Adrenal gland (tissue), 12 donors: ENCODE results near the gene GMCL1. TPM values are rescaled to one million over a fixed set of nuclear protein-coding genes. Genes with fewer than 3 reads are reported as not detected.

Experiments used
- DNase-seq, 7 donors: peaks; one replicate each; pipeline ENCODE4 v3.0.0-alpha.2; 2019 to 2020
- H3K27ac ChIP-seq, 5 donors: fragments of 200-600 bp; sonication (generic) in 4 of 5; 1 replicate in 3 of 5; 2 replicates in 2 of 5; pipeline versions ENCODE4 v1.5.1 to v1.8.0; 2016 to 2020; ENCODE audit warnings: mild to moderate bottlenecking in 1 of 5
- H3K27me3 ChIP-seq: fragments of 200-600 bp; 2 replicates; pipeline ENCODE4 v1.8.0; 2021
- H3K36me3 ChIP-seq, 2 donors: fragments of 200-600 bp; replicated peaks in 1 of 2; 1 replicate in 1 of 2; 2 replicates in 1 of 2; pipeline versions ENCODE4 v1.5.1 to v1.8.0; 2018 to 2022
- H3K4me1 ChIP-seq, 2 donors: fragments of 200-600 bp; replicated peaks in 1 of 2; 1 replicate in 1 of 2; 2 replicates in 1 of 2; pipeline versions ENCODE4 v1.5.1 to v1.8.0; 2018 to 2021
- H3K4me3 ChIP-seq, 4 donors: fragments of 200-600 bp; sonication (generic) in 3 of 4; one replicate each; pipeline ENCODE4 v1.5.1; 2016 to 2018
- H3K9me3 ChIP-seq, 3 donors: fragments of 200-600 bp; sonication (generic) in 1 of 3; replicated peaks in 1 of 3; 1 replicate in 2 of 3; 2 replicates in 1 of 3; pipeline versions ENCODE4 v1.5.1 to v1.8.0; 2016 to 2021
- POLR2A ChIP-seq, 2 donors: fragments of 450-650 bp; IDR thresholded peaks; one replicate each; pipeline ENCODE4 v1.6.1; 2017; ENCODE audit warnings: antibody characterized with exemption in 2 of 2, mild to moderate bottlenecking in 2 of 2, moderate library complexity in 1 of 2
- WGBS, 4 donors: extraction: QIAGEN DNeasy Blood & Tissue Kit in 2 of 4; methylation state at CpG; one replicate each; pipeline versions ENCODE4 v1.1.5 to v1.1.7; 2013 to 2017; 5-methylcytosine and 5-hydroxymethylcytosine counted together
- intact Hi-C, 2 donors: fragments of 100-400 bp; cut with DNase I; formaldehyde crosslinking; loops; one replicate each; pipeline versions ENCODE4 v1.14.1 to v1.15.0; 2022 to 2023
- polyA plus RNA-seq, 3 donors: library from polyadenylated mRNA; stranded (reverse); fragments of 200-250 nt in 2 of 3; fragments of 350-450 nt in 1 of 3; fragmentation: Illumina TruSeq in 1 of 3; extraction: RNeasy Lipid Tissue Mini Kit (QIAGEN cat#74804) in 1 of 3; gene quantifications; one replicate each; pipeline ENCODE4 v1.2.3, GENCODE V29; 2013 to 2014
- total RNA-seq, 9 donors: library from RNA; depleted of rRNA in 4 of 9; stranded (reverse); fragments of >200 nt in 4 of 9; fragments of 120-200 nt in 1 of 9; fragmentation: NEBNext Ultra II Directional in 1 of 9; extraction: Animal tissue kit (Norgen Biotek cat#: 25700) in 1 of 9; gene quantifications; one replicate each; pipeline versions ENCODE4 v1.1.0 to v1.2.4, GENCODE V29; 2013 to 2023
- TF ChIP-seq, protein P1 (sequence below), 6 experiments: fragments of 450-650 bp in 4 of 6; fragments of 200-600 bp in 2 of 6; sonication (generic) in 1 of 6; IDR thresholded peaks; 1 replicate in 5 of 6; 2 replicates in 1 of 6; pipeline versions ENCODE4 v1.5.1 to v1.8.0; 2016 to 2021; ENCODE audit warnings: antibody characterized with exemption in 6 of 6, mild to moderate bottlenecking in 2 of 6, moderate library complexity in 1 of 6
- donor health status: healthy with polysubstance abuse.
- donor health status: Bipolar disorder and iron deficiency.
- donor health status: DM: yes; HTN: yes; CAD: no.
- donor health status: DM: no; HTN: no; CAD: no.
- donor health status: DM: no; HTN: no; CAD: no.
- donor health status: DM: yes; HTN: yes; CAD: no.

GMCL1 gene
- total and polyA plus RNA-seq, 12 donors: 2.8 to 14.9 (median 10.2) TPM

GRCh38 chr2:69907216-69907615 is 77.8 kb downstream of the GMCL1 start:
- no peaks in the 10 kb centered on the region for H3K27me3 ChIP-seq
- H3K4me1 ChIP-seq: no peaks in the 10 kb centered on the region
- no peak overlapping the region for H3K27ac ChIP-seq
- H3K4me3 ChIP-seq: no peak overlapping the region
- peaks cover 0 to 69% of the 10 kb centered on the region in 2 donors for H3K36me3 ChIP-seq
- intact Hi-C loops: loop anchor here in 1 of 2 donors (5.0 kb wide), 1 partner anchor 245 kb away; no protein-coding TSS in a partner anchor
- DNase-seq: no peak
- no peaks in the 10 kb centered on the region for H3K9me3 ChIP-seq
- no peak for TF ChIP-seq POLR2A (IDR thresholded peaks at IDR 0.05)

GRCh38 chr2:69911985-69912563 is 82.6 kb downstream of the GMCL1 start:
- Histone ChIP-seq H3K9me3 (no peaks in the 10 kb centered on the region), H3K27ac (peak overlapping the region in 2 of 5 donors; percentile 3 to 99), H3K4me3 (no peak overlapping the region), H3K4me1 (peaks cover 6 to 19% of the 10 kb centered on the region in 2 donors), H3K36me3 (peaks cover 0 to 35% of the 10 kb centered on the region in 2 donors), H3K27me3 (no peaks in the 10 kb centered on the region)
- 0 to 3% (median 2%) methylated on average over 2 of the region's 2 CpGs for WGBS, 4 donors
- intact Hi-C loops: loop anchor here in 1 of 2 donors (10.0 kb wide), 2 partner anchors 153 to 233 kb away; no protein-coding TSS in a partner anchor
- TF ChIP-seq POLR2A (IDR thresholded peaks at IDR 0.05): no peak
- TF ChIP-seq, protein P1, sequence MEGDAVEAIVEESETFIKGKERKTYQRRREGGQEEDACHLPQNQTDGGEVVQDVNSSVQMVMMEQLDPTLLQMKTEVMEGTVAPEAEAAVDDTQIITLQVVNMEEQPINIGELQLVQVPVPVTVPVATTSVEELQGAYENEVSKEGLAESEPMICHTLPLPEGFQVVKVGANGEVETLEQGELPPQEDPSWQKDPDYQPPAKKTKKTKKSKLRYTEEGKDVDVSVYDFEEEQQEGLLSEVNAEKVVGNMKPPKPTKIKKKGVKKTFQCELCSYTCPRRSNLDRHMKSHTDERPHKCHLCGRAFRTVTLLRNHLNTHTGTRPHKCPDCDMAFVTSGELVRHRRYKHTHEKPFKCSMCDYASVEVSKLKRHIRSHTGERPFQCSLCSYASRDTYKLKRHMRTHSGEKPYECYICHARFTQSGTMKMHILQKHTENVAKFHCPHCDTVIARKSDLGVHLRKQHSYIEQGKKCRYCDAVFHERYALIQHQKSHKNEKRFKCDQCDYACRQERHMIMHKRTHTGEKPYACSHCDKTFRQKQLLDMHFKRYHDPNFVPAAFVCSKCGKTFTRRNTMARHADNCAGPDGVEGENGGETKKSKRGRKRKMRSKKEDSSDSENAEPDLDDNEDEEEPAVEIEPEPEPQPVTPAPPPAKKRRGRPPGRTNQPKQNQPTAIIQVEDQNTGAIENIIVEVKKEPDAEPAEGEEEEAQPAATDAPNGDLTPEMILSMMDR (IDR thresholded peaks at IDR 0.05): peak; percentile 41 to 72 (median 64)
- DNase-seq: no peak

- 0 to 1% (median 0%) methylated on average over 19 to 56 of the region's 56 CpGs for WGBS, 4 donors
- H3K4me1 ChIP-seq: peaks cover 6 to 29% of the 10 kb centered on the region in 2 donors
- intact Hi-C loops: loop anchor here in 1 of 2 donors (10.0 kb wide), 2 partner anchors 150 to 230 kb away; no protein-coding TSS in a partner anchor
- peak overlapping the region in 3 of 4 donors; percentile 8 to 70 (median 47) for H3K4me3 ChIP-seq
- DNase-seq: peak; percentile 100
- peaks cover 0 to 14% of the 10 kb centered on the region in 2 donors for H3K36me3 ChIP-seq
- no peaks in the 10 kb centered on the region for H3K9me3 ChIP-seq
- H3K27ac ChIP-seq: peak overlapping the region; percentile 88 to 99 (median 95)
- peak; percentile 78 to 79 for TF ChIP-seq POLR2A (IDR thresholded peaks at IDR 0.05)
- TF ChIP-seq, protein P1 (IDR thresholded peaks at IDR 0.05): peak in 2 of 6 experiments; percentile 4 to 9
- no peaks in the 10 kb centered on the region for H3K27me3 ChIP-seq
Measured at GRCh38 chr2:69914164-69914949, 84.9 kb downstream of the GMCL1 start.

DNA sequence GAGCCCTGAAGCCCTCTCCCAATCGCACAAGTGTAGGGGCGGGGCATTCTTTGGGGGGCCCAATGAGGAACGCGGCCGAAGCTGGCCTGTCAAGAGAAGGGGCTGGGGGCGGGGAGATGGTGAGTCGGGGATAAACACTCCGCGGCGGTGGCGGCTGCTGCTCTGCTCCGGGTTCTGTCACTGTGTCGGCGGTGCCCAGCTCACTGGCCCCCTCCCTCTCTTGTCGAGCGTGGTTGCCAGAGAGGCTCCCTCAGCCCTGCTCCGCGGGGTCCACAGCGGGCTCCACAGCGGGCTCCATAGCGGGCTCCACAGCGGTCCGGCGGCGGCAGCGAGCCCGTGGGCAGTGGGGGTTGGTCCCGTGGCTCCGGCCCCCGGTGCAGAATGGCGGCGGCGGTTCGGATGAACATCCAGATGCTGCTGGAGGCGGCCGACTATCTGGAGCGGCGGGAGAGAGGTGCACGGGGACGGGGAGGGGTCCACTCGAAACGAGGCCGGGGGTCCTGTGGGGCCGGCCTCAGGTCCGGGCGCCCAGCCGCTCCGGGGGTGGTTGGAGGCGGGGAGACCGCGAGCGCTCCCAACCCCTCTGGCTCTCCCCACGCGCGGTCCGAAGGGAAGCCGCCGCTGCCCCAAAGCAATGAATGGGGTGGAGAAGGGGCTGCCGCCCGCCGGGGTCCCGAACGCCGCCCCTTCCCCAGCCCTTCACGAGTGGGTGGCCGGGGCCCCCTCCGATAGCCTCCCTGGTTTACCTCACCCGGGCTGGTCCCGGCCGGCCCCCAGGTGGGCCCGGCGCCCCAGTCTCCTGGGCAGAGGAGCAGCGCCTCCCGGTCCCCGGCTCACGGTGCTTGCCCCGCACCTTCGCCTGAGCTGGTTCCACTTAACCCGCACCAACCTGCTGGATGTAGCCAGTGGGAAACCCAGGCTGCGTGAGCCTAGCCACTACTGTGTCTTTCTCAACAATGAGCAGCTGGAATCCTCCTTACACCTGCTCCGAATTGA is 85.8 kb downstream of the GMCL1 start, which contains the start of gene MXD1:
TSS of gene MXD1 (plus strand) at position 160 of the 996 bp plus-strand sequence. CDS start at position 382, 222 bp downstream.
- Histone ChIP-seq H3K27me3 (no peaks in the 10 kb centered on the region), H3K27ac (peak within 1 kb of the TSS; percentile 88 to 99 (median 95)), H3K36me3 (peaks cover 0 to 7% of the 10 kb centered on the region in 2 donors), H3K4me1 (peaks cover 6 to 29% of the 10 kb centered on the region in 2 donors), H3K4me3 (peak within 1 kb of the TSS; percentile 29 to 72 (median 65)), H3K9me3 (no peaks in the 10 kb centered on the region)
- intact Hi-C loops: loop anchor here (5.0 to 10.0 kb wide), 4 partner anchors 150 to 232 kb away; no protein-coding TSS in a partner anchor
- 0 to 2% (median 1%) methylated on average over 28 to 81 of the region's 81 CpGs for WGBS, 4 donors
- DNase-seq: peak in 5 of 7 donors; percentile 31 to 62 (median 44)
- peak; percentile 90 to 97 for TF ChIP-seq POLR2A (IDR thresholded peaks at IDR 0.05)
- TF ChIP-seq, protein P1 (IDR thresholded peaks at IDR 0.05): no peak
